ENCODE results near the gene LYSET. TPM values are rescaled to one million over a fixed set of nuclear protein-coding genes. Genes with fewer than 3 reads are reported as not detected.
"Not testable (repeated sequence)": the region's sequence is repeated elsewhere in the genome, so short reads cannot be mapped to it uniquely, and the experiment has no call there.

Gene LYSET
- total and polyA plus RNA-seq, 9 of the 15 experiments (the other 6 are each of a cell fraction or from before 2014, with no cell fraction given) = 7.6 to 36.6 (median 15.9) TPM

DNA sequence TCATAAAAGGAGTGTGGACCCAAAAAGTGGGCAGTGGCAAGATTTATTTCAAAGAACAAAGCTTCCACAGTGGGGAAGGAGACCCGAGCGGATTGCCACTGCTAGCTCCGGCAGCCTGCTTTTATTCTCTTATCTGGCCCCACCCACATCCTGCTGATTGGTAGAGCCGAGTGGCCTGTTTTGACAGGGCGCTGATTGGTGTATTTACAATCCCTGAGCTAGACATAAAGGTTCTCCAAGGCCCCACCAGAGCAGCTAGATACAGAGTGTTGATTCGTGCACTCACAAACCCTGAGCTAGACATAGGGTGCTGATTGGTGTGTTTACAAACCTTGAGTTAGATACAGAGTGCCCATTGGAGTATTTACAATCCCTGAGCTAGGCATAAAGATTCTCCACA lies 15.5 kb upstream of the LYSET start:
- H4K20me1 ChIP-seq (replicated peaks; ENCODE audit: control insufficient read depth, insufficient read depth, low read length); H3K4me1 ChIP-seq (replicated peaks in 1 of 2; ENCODE audit: control insufficient read depth in 2 of 2, insufficient read depth in 2 of 2, low read length in 2 of 2); H3K27me3 ChIP-seq (ENCODE audit: control insufficient read depth in 2 of 2, insufficient read depth in 2 of 2, low read length in 2 of 2); CTCF ChIA-PET (ENCODE audit: low intra/inter-chr PET ratio); in situ Hi-C loops (cut with MboI); H3K79me2 ChIP-seq (ENCODE audit: control insufficient read depth, insufficient read depth, low read length); H3K4me2 ChIP-seq (ENCODE audit: insufficient read depth, low read length); H3K9me1 ChIP-seq (ENCODE audit: control insufficient read depth, insufficient read depth, low read length); DNase-seq (ENCODE audit: extremely low read depth in 1 of 4, low spot score in 3 of 4); BruUV-seq (replicated peaks); H3K36me3 ChIP-seq (ENCODE audit: control insufficient read depth, insufficient read depth, low read length); H3K27ac ChIP-seq (ENCODE audit: extremely low read depth, low read depth, low read length); H2AFZ ChIP-seq (ENCODE audit: low read depth, low read length); intact Hi-C loops (cut with micrococcal nuclease); H3K4me3 ChIP-seq; H3K9me3 ChIP-seq (replicated peaks; ENCODE audit: control insufficient read depth, insufficient read depth, low read depth, low read length); FAIRE-seq; ATAC-seq; H3K9ac ChIP-seq (ENCODE audit: insufficient read depth in 1 of 2, low read depth in 2 of 2, low read length in 2 of 2): not testable (repeated sequence)
- TF ChIP-seq NFYB (IDR thresholded peaks at IDR 0.05; ENCODE audit: extremely low read depth, insufficient read length) = peak; percentile 37
- POLR2A ChIA-PET = interaction anchor here (1.3 kb wide), 1 partner anchor 14 kb away, joined by 5 read pairs; no protein-coding TSS in a partner anchor
- 43% methylated on average over 1 of the region's 6 CpGs for WGBS (ENCODE audit: insufficient coverage, low coverage, missing lambda C conversion rate)

DNA sequence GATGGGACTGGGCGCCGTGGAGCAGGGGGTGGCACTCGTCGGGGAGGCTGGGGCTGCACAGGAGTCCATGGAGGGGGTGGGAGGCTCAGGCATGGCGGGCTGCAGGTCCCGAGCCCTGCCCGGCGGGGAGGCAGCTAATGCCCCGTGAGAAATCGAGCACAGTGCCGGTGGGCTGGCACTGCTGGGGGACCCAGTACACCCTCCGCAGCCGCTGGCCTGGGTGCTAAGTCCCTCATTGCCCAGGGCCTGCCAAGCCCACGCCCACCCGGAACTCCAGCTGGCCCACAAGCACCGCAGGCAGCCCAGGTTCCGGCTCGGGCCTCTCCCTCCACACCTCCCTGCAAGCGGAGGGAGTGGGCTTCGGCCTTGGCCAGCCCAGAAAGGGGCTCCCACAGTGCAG lies 15.0 kb upstream of the LYSET start:
- H3K79me2 ChIP-seq (ENCODE audit: control insufficient read depth, insufficient read depth, low read length); DNase-seq (ENCODE audit: extremely low read depth in 1 of 4, low spot score in 3 of 4); FAIRE-seq; H3K9me1 ChIP-seq (ENCODE audit: control insufficient read depth, insufficient read depth, low read length); H3K9me3 ChIP-seq (replicated peaks; ENCODE audit: control insufficient read depth, insufficient read depth, low read depth, low read length); H3K4me2 ChIP-seq (ENCODE audit: insufficient read depth, low read length); ATAC-seq; H4K20me1 ChIP-seq (replicated peaks; ENCODE audit: control insufficient read depth, insufficient read depth, low read length); H2AFZ ChIP-seq (ENCODE audit: low read depth, low read length); POLR2A ChIA-PET; CTCF ChIA-PET (ENCODE audit: low intra/inter-chr PET ratio); intact Hi-C loops (cut with micrococcal nuclease); BruUV-seq (replicated peaks); H3K9ac ChIP-seq (ENCODE audit: insufficient read depth in 1 of 2, low read depth in 2 of 2, low read length in 2 of 2); H3K4me3 ChIP-seq; H3K27me3 ChIP-seq (ENCODE audit: control insufficient read depth in 2 of 2, insufficient read depth in 2 of 2, low read length in 2 of 2); H3K4me1 ChIP-seq (replicated peaks in 1 of 2; ENCODE audit: control insufficient read depth in 2 of 2, insufficient read depth in 2 of 2, low read length in 2 of 2); in situ Hi-C loops (cut with MboI); H3K36me3 ChIP-seq (ENCODE audit: control insufficient read depth, insufficient read depth, low read length); H3K27ac ChIP-seq (ENCODE audit: extremely low read depth, low read depth, low read length): not testable (repeated sequence)
- 96% methylated on average over 4 of the region's 20 CpGs for WGBS (ENCODE audit: insufficient coverage, low coverage, missing lambda C conversion rate)

Measured in K562 (cell line).